SK-N-MC (cell line): ENCODE data around the gene ETFA.

Experiments used
- DNase-seq: peaks from one replicate; pipeline ENCODE4 v3.0.0-alpha.2; 2011; ENCODE audit warnings: low read depth, low spot score
- H3K27ac ChIP-seq: fragments of 200-600 bp; sonication (generic); 2 replicates; pipeline ENCODE4 v1.5.1; 2016; ENCODE audit warnings: mixed run types
- H3K36me3 ChIP-seq: fragments of 200-600 bp; sonication (generic); 2 replicates; pipeline ENCODE4 v1.6.1; 2017; ENCODE audit warnings: antibody characterized with exemption, low read length, mixed read lengths; ENCODE audit not compliant: insufficient read depth
- H3K4me3 ChIP-seq: fragments of 200-600 bp; sonication (generic); 2 replicates; pipeline ENCODE4 v1.5.1; 2016
- H3K9ac ChIP-seq: fragments of 200-600 bp; sonication (generic); 2 replicates; pipeline ENCODE4 v1.8.0; 2017; ENCODE audit warnings: mixed run types, mixed read lengths; ENCODE audit not compliant: insufficient read length
- H3K9me3 ChIP-seq: fragments of 200-600 bp; sonication (generic); 2 replicates; pipeline ENCODE4 v1.6.1; 2017; ENCODE audit warnings: low read depth, mild to moderate bottlenecking, antibody characterized with exemption, low read length, moderate library complexity, mixed read lengths
- EZH2 ChIP-seq: fragments of 200-600 bp; sonication (generic); IDR thresholded peaks from one replicate; pipeline ENCODE4 v1.6.1; 2017; ENCODE audit warnings: antibody characterized with exemption
- FOXP2 ChIP-seq: optimal IDR thresholded peaks from 2 replicates; pipeline ENCODE3; 2011; ENCODE audit warnings: mild to moderate bottlenecking, moderate library complexity; ENCODE audit not compliant: insufficient read depth; ENCODE audit errors: extremely low read length, control extremely low read depth
- POLR2AphosphoS5 ChIP-seq: IDR thresholded peaks from 2 replicates; pipeline ENCODE4 v1.6.1; 2012; ENCODE audit warnings: mild to moderate bottlenecking, low read depth, low read length, borderline replicate concordance

ETFA gene

GRCh38 chr15:76311100-76311953, at the start of gene ETFA:
ETFA (minus strand) TSS chr15:76311469; CDS start chr15:76311388, 81 bp downstream.
- Histone ChIP-seq H3K9me3 (no peaks in the 10 kb centered on the region), H3K4me3 (no peak within 1 kb of the TSS), H3K36me3 (no peaks in the 10 kb centered on the region), H3K27ac (no peak within 1 kb of the TSS), H3K9ac (no peak within 1 kb of the TSS)
- TF ChIP-seq FOXP2: no peak
- TF ChIP-seq POLR2AphosphoS5: peak; percentile 77
- DNase-seq: no peak

- Histone ChIP-seq H3K4me3 (no peak overlapping the region), H3K27ac (no peak overlapping the region), H3K36me3 (no peaks in the 10 kb centered on the region), H3K9me3 (no peaks in the 10 kb centered on the region), H3K9ac (no peak overlapping the region)
- DNase-seq: no peak
- TF ChIP-seq FOXP2: no peak
- TF ChIP-seq POLR2AphosphoS5: no peak
- no peak for TF ChIP-seq EZH2
These were observed 49.1 kb upstream of the ETFA start for GRCh38 chr15:76360416-76360815.

- DNase-seq: no peak
- Histone ChIP-seq H3K9me3 (no peaks in the 10 kb centered on the region), H3K4me3 (no peak overlapping the region), H3K36me3 (no peaks in the 10 kb centered on the region), H3K9ac (no peak overlapping the region), H3K27ac (no peak overlapping the region)
- TF ChIP-seq POLR2AphosphoS5: no peak
- TF ChIP-seq FOXP2: no peak
- TF ChIP-seq EZH2: no peak
These were observed 47.9 kb upstream of the ETFA start for GRCh38 chr15:76359152-76359551.

GRCh38 chr15:76358453-76358852, 47.2 kb upstream of the ETFA start:
- DNase-seq: no peak
- H3K36me3 ChIP-seq: no peaks in the 10 kb centered on the region
- no peak for TF ChIP-seq POLR2AphosphoS5
- no peak for TF ChIP-seq FOXP2
- TF ChIP-seq EZH2: no peak
- no peaks in the 10 kb centered on the region for H3K9me3 ChIP-seq
- H3K27ac ChIP-seq: no peak overlapping the region
- H3K4me3 ChIP-seq: no peak overlapping the region
- no peak overlapping the region for H3K9ac ChIP-seq

GRCh38 chr15:76354823-76355440, 43.7 kb upstream of the ETFA start:
- Histone ChIP-seq H3K4me3 (no peak overlapping the region), H3K36me3 (no peaks in the 10 kb centered on the region), H3K27ac (no peak overlapping the region), H3K9me3 (no peaks in the 10 kb centered on the region), H3K9ac (no peak overlapping the region)
- TF ChIP-seq EZH2 (no peak), POLR2AphosphoS5 (no peak), FOXP2 (no peak)
- no peak for DNase-seq

- no peak for DNase-seq
- H3K27ac ChIP-seq: no peak overlapping the region
- H3K4me3 ChIP-seq: no peak overlapping the region
- no peak overlapping the region for H3K9ac ChIP-seq
- no peaks in the 10 kb centered on the region for H3K9me3 ChIP-seq
- TF ChIP-seq EZH2: no peak
- no peak for TF ChIP-seq POLR2AphosphoS5
- TF ChIP-seq FOXP2: no peak
- no peaks in the 10 kb centered on the region for H3K36me3 ChIP-seq
These were observed 42.6 kb upstream of the ETFA start for GRCh38 chr15:76353903-76354302.

GRCh38 chr15:76353023-76353577, 41.8 kb upstream of the ETFA start:
- Histone ChIP-seq H3K36me3 (no peaks in the 10 kb centered on the region), H3K9me3 (no peaks in the 10 kb centered on the region), H3K27ac (no peak overlapping the region), H3K9ac (no peak overlapping the region), H3K4me3 (no peak overlapping the region)
- no peak for TF ChIP-seq FOXP2
- TF ChIP-seq POLR2AphosphoS5: no peak
- no peak for TF ChIP-seq EZH2
- DNase-seq: no peak

GRCh38 chr15:76349301-76350070, 38.2 kb upstream of the ETFA start:
- H3K9ac ChIP-seq: no peak overlapping the region
- no peak overlapping the region for H3K27ac ChIP-seq
- DNase-seq: no peak
- H3K4me3 ChIP-seq: no peak overlapping the region
- TF ChIP-seq EZH2 (no peak), FOXP2 (no peak), POLR2AphosphoS5 (no peak)
- H3K9me3 ChIP-seq: no peaks in the 10 kb centered on the region
- H3K36me3 ChIP-seq: no peaks in the 10 kb centered on the region
